ENCODE measurements around the gene ZCWPW1.

GRCh38 chr7:100449190-100449795 is 20.8 kb upstream of the ZCWPW1 start:
- TF ChIP-seq CTCF (IDR thresholded peaks at IDR 0.05; ENCODE audit: low read depth, low read length) (no peak), EZH2phosphoT487 (IDR thresholded peaks at IDR 0.05; ENCODE audit: low read depth) (no peak)
